Lower leg skin (tissue), 4 donors: ENCODE data around the gene SEMG1. TPM values are rescaled to one million over a fixed set of nuclear protein-coding genes. Genes with fewer than 3 reads are reported as not detected.

Experiments used
- DNase-seq, 2 donors: peaks; one replicate each; pipeline ENCODE4 v3.0.0-alpha.2; 2019; ENCODE audit warnings: low spot score in 2 of 2
- H3K4me3 ChIP-seq: fragments of 200-600 bp; sonication (generic); 2 replicates; pipeline ENCODE4 v1.5.1; 2017; ENCODE audit warnings: mild to moderate bottlenecking, low read depth; ENCODE audit not compliant: poor library complexity, severe bottlenecking
- CTCF ChIP-seq, 3 donors: fragments of 450-650 bp; IDR thresholded peaks; one replicate each; pipeline ENCODE4 v1.5.1; 2016; ENCODE audit warnings: antibody characterized with exemption in 3 of 3, mild to moderate bottlenecking in 3 of 3, moderate library complexity in 2 of 3
- POLR2A ChIP-seq, 2 donors: fragments of 450-650 bp; IDR thresholded peaks; one replicate each; pipeline ENCODE4 v1.6.1; 2016 to 2017; ENCODE audit warnings: antibody characterized with exemption in 2 of 2, mild to moderate bottlenecking in 1 of 2, moderate library complexity in 1 of 2
- WGBS, 2 donors: methylation state at CpG; one replicate each; pipeline ENCODE4 v1.1.5; 2018; 5-methylcytosine and 5-hydroxymethylcytosine counted together
- intact Hi-C: fragments of 100-400 bp; cut with DNase I; formaldehyde crosslinking; loops from one replicate; pipeline ENCODE4 v1.15.0; 2023; ENCODE audit warnings: low total_unique reads
- total RNA-seq, 4 donors: library from RNA; depleted of rRNA; stranded (reverse); fragments of >200 nt; gene quantifications; one replicate each; pipeline ENCODE4 v1.1.0, GENCODE V29; 2016

Gene SEMG1
- total RNA-seq, 4 donors from 2014 or later, result 0.34 TPM; not detected in 3

- H3K4me3 ChIP-seq, result no peak overlapping the region
- intact Hi-C loops, result no loop called here
- TF ChIP-seq CTCF (IDR thresholded peaks at IDR 0.05) (no peak), POLR2A (IDR thresholded peaks at IDR 0.05) (no peak)
- no peak for DNase-seq
These were observed 5.0 kb downstream of the SEMG1 start for GRCh38 chr20:45211569-45212474.

GRCh38 chr20:45212836-45213235, 6.0 kb downstream of the SEMG1 start:
- intact Hi-C loops, result no loop called here
- 88% methylated on average over 3 of the region's 3 CpGs for WGBS, 2 donors
- no peak for DNase-seq
- TF ChIP-seq CTCF (IDR thresholded peaks at IDR 0.05), result no peak
- no peak for TF ChIP-seq POLR2A (IDR thresholded peaks at IDR 0.05)
- H3K4me3 ChIP-seq, result no peak overlapping the region

- no peak overlapping the region for H3K4me3 ChIP-seq
- intact Hi-C loops, result no loop called here
- 49 to 54% methylated on average over 4 of the region's 4 CpGs for WGBS, 2 donors
- DNase-seq, result no peak
- TF ChIP-seq CTCF (IDR thresholded peaks at IDR 0.05), result no peak
- no peak for TF ChIP-seq POLR2A (IDR thresholded peaks at IDR 0.05)
These were observed 11.3 kb downstream of the SEMG1 start for GRCh38 chr20:45218124-45218523.

GRCh38 chr20:45218636-45219035, 11.8 kb downstream of the SEMG1 start:
- TF ChIP-seq CTCF (IDR thresholded peaks at IDR 0.05), result no peak
- TF ChIP-seq POLR2A (IDR thresholded peaks at IDR 0.05), result no peak
- H3K4me3 ChIP-seq, result no peak overlapping the region
- intact Hi-C loops, result no loop called here
- 81 to 100% methylated on average over 2 of the region's 2 CpGs for WGBS, 2 donors
- no peak for DNase-seq

- DNase-seq, result no peak
- 86 to 87% methylated on average over 4 of the region's 4 CpGs for WGBS, 2 donors
- intact Hi-C loops, result no loop called here
- no peak for TF ChIP-seq POLR2A (IDR thresholded peaks at IDR 0.05)
- TF ChIP-seq CTCF (IDR thresholded peaks at IDR 0.05), result no peak
- no peak within 1 kb of the TSS for H3K4me3 ChIP-seq
These were observed 14.2 kb downstream of the SEMG1 start, which contains the start of gene SEMG2 for GRCh38 chr20:45221076-45221475. Gene SEMG2, plus strand, starts transcription at chr20:45221373. Its CDS starts 17 bp downstream, at chr20:45221390.
